A673 (cell line): ENCODE data around the gene BANF1. TPM values are rescaled to one million over a fixed set of nuclear protein-coding genes. Genes with fewer than 3 reads are reported as not detected.
A peak's percentile ranks its signal among the peaks of the same experiment; 100 is the strongest.

Experiments
- BruUV-seq: library from RNA; stranded (reverse); fragments of 400-500 nt; replicated peaks from 2 replicates; lab custom pipeline; 2021; lab: Mats Ljungman, UMichigan
- CTCF ChIA-PET: fragments of 300-600 bp; sonication (Branson Sonifier 250); formaldehyde crosslinking; loops from one replicate; lab custom pipeline; 2022; ENCODE audit warnings: antibody characterized with exemption; lab: Charles Lee
- POLR2A ChIA-PET: fragments of 300-600 bp; sonication (Branson Sonifier 250); formaldehyde crosslinking; loops from one replicate; lab custom pipeline; 2022; ENCODE audit warnings: antibody characterized with exemption; ENCODE audit not compliant: low non-redundant PET; lab: Charles Lee
- DNase-seq: peaks from one replicate; pipeline ENCODE4 v3.0.0-alpha.2; 2015; ENCODE audit warnings: low spot score
- H3K27ac ChIP-seq: fragments of 200-600 bp; sonication (generic); 2 replicates; pipeline ENCODE4 v1.5.1; 2016; ENCODE audit warnings: mixed run types, low read depth, mild to moderate bottlenecking, mixed read lengths, antibody characterized with exemption, low read length; ENCODE audit not compliant: poor library complexity, severe bottlenecking
- H3K27me3 ChIP-seq: fragments of 200-600 bp; sonication (generic); replicated peaks from 2 replicates; pipeline ENCODE4 v1.6.1; 2017; ENCODE audit warnings: mixed run types, low read depth, mild to moderate bottlenecking, mixed read lengths, antibody characterized with exemption, low read length; ENCODE audit not compliant: insufficient read depth, poor library complexity
- H3K36me3 ChIP-seq: fragments of 200-600 bp; sonication (generic); 2 replicates; pipeline ENCODE4 v1.6.1; 2016; ENCODE audit warnings: mixed run types, mild to moderate bottlenecking, mixed read lengths, antibody characterized with exemption, low read length; ENCODE audit not compliant: insufficient read depth, poor library complexity, severe bottlenecking
- H3K4me1 ChIP-seq: fragments of 200-600 bp; sonication (generic); 2 replicates; pipeline ENCODE4 v1.6.1; 2017; ENCODE audit warnings: mixed run types, mild to moderate bottlenecking, mixed read lengths, antibody characterized with exemption, low read length; ENCODE audit not compliant: insufficient read depth, poor library complexity, severe bottlenecking
- H3K4me3 ChIP-seq: fragments of 200-600 bp; sonication (generic); 2 replicates; pipeline ENCODE4 v1.5.1; 2016; ENCODE audit warnings: low read depth, mixed run types, mild to moderate bottlenecking, mixed read lengths, low read length; ENCODE audit not compliant: poor library complexity, severe bottlenecking
- H3K9me3 ChIP-seq: fragments of 200-600 bp; sonication (generic); 2 replicates; pipeline ENCODE4 v1.6.1; 2016; ENCODE audit warnings: mixed run types, low read depth, mild to moderate bottlenecking, mixed read lengths, antibody characterized with exemption, low read length; ENCODE audit not compliant: poor library complexity, severe bottlenecking
- EZH2 ChIP-seq: fragments of 200-600 bp; sonication (generic); IDR thresholded peaks from 2 replicates; pipeline ENCODE4 v1.6.1; 2017; ENCODE audit warnings: borderline replicate concordance, low read depth, mild to moderate bottlenecking, mixed read lengths, antibody characterized with exemption, low read length; ENCODE audit not compliant: poor library complexity, severe bottlenecking
- intact Hi-C: fragments of 100-400 bp; cut with micrococcal nuclease; formaldehyde crosslinking; loops from one replicate; pipeline ENCODE4 v1.10.0; 2022; ENCODE audit not compliant: unreplicated experiment
- total RNA-seq: library from RNA; stranded (reverse); gene quantifications from 2 replicates; pipeline ENCODE4 v1.2.3, GENCODE V29; 2021
- TF ChIP-seq, protein P1 (sequence below): fragments of 300-800, 200-600 bp; sonication (generic); conservative IDR thresholded peaks from 2 replicates; pipeline ENCODE4 v1.5.1; 2017; ENCODE audit warnings: low read depth, mild to moderate bottlenecking, antibody characterized with exemption, low read length, moderate library complexity, mixed read lengths

The BANF1 gene
- total RNA-seq, 1 experiment from 2014 or later, result 556 TPM

DNA sequence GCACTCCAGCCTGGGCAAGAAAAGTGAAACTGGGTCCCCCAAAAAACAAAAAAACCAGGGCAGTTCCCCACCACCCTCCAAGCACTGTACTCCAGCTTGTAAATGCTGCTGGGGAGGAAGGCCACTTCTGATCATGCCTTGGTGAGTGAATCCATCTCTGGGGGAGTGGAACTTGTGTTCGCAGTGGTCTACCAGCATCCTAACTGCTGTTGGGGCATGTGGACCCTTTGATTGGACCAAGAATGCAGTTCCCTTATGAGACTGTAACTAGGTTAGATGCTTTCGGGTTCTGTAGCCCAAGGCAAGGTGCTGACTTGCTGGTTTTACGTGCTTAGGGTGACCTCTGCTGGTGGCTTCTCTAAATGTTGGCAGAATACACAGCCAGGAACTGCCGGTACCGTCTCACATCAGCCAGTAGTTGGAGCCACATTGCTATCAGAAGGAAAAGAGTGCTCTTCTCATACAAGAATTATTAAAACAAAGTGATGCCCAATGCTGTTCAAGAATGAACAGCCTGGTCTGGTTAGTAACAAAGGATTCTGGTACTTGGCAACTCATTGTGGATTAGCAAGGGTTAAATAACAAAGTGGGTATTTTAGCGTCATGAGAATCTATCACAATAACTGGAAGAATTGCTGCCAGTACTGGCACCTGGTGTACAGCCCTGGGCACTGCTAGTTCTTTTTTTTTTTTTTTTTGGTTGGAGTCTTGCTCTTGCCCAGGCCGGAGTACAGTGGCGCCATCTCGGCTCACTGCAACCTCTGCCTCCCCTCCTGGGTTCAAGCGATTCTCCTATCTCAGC, 13.3 kb upstream of the BANF1 start:
- Histone ChIP-seq H3K27ac (no peak overlapping the region), H3K9me3 (no peaks in the 10 kb centered on the region), H3K4me1 (no peaks in the 10 kb centered on the region), H3K27me3 (no peaks in the 10 kb centered on the region), H3K4me3 (no peak overlapping the region), H3K36me3 (no peaks in the 10 kb centered on the region)
- ChIA-PET CTCF (interaction anchor here (0.6 to 1.2 kb wide), 6 partner anchors 100 to 448 kb away, joined by 3 to 13 read pairs (median 4); partner anchors contain the start of gene FIBP), POLR2A (interaction anchor here (0.5 kb wide), 1 partner anchor 470 kb away, joined by 3 read pairs; no protein-coding TSS in a partner anchor)
- BruUV-seq, result no TSS peak
- peak; percentile 97 for DNase-seq
- intact Hi-C loops, result loop anchor here (1.0 to 5.0 kb wide), 3 partner anchors 105 to 278 kb away; no protein-coding TSS in a partner anchor
- TF ChIP-seq EZH2, result no peak
- TF ChIP-seq, protein P1, sequence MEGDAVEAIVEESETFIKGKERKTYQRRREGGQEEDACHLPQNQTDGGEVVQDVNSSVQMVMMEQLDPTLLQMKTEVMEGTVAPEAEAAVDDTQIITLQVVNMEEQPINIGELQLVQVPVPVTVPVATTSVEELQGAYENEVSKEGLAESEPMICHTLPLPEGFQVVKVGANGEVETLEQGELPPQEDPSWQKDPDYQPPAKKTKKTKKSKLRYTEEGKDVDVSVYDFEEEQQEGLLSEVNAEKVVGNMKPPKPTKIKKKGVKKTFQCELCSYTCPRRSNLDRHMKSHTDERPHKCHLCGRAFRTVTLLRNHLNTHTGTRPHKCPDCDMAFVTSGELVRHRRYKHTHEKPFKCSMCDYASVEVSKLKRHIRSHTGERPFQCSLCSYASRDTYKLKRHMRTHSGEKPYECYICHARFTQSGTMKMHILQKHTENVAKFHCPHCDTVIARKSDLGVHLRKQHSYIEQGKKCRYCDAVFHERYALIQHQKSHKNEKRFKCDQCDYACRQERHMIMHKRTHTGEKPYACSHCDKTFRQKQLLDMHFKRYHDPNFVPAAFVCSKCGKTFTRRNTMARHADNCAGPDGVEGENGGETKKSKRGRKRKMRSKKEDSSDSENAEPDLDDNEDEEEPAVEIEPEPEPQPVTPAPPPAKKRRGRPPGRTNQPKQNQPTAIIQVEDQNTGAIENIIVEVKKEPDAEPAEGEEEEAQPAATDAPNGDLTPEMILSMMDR, result peak; percentile 100

DNA sequence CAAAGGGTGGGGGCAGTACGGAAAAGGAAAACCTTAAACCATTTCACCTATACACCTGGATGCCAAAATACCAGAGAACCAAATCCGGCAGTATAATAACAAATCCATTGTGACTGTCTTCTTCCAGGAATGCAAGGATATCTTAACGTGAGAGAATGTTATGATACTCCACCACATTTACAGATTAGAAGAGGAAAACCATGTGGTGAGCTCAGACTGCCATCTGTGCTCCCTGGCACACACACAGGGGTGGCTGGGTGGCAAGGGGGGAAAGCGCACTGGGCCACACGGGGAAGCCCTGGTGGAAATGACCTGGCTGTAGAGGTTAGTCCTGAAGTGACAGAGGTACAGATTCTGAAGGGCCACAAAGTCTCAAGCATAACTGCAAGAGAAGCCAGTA, 10.2 kb upstream of the BANF1 start:
- ChIA-PET CTCF (interaction anchor here (1.6 kb wide), 1 partner anchor 104 kb away, joined by 5 read pairs; the partner anchor contains the start of gene FIBP), POLR2A (no interaction called here)
- Histone ChIP-seq H3K36me3 (peaks cover 5% of the 10 kb centered on the region), H3K4me3 (no peak overlapping the region), H3K4me1 (no peaks in the 10 kb centered on the region), H3K9me3 (no peaks in the 10 kb centered on the region), H3K27ac (no peak overlapping the region), H3K27me3 (no peaks in the 10 kb centered on the region)
- TF ChIP-seq, protein P1, result no peak
- no peak for TF ChIP-seq EZH2
- intact Hi-C loops, result no loop called here
- no TSS peak for BruUV-seq
- no peak for DNase-seq

DNA sequence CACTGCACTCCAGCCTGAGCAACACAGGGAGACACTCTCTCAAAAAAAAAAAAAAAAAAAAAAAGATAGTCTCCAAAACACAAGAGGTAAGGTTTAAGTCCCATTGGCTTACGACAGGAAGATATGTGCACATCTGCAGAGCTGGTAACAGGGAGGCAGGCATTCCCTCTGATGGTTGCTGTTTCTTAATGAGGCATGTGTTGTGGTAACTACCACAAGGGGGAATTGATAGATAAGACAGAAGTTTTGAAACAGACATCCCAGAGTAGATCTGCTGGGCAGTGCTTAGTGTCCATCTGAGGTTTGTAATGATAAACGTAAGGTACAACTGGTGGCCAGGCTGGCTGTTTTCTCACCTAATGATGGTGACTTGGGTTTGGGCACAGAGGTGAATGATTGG, 5.0 kb upstream of the BANF1 start:
- BruUV-seq, result no TSS peak
- TF ChIP-seq, protein P1, result no peak
- TF ChIP-seq EZH2, result no peak
- no peak for DNase-seq
- Histone ChIP-seq H3K4me3 (no peak overlapping the region), H3K9me3 (no peaks in the 10 kb centered on the region), H3K27me3 (no peaks in the 10 kb centered on the region), H3K27ac (no peak overlapping the region), H3K36me3 (peaks cover 38% of the 10 kb centered on the region), H3K4me1 (no peaks in the 10 kb centered on the region)
- POLR2A ChIA-PET, result no interaction called here
- CTCF ChIA-PET, result no interaction called here
- intact Hi-C loops, result no loop called here
